Measurements from ENCODE around the gene THBS2.
A peak's percentile ranks its signal among the peaks of the same experiment; 100 is the strongest.
"Not testable (repeated sequence)": the region's sequence is repeated elsewhere in the genome, so short reads cannot be mapped to it uniquely, and the experiment has no call there.

Gene THBS2

GRCh38 chr6:169184419-169184818 lies 69.2 kb downstream of the THBS2 start:
- no peak for DNase-seq (ENCODE audit: low spot score)

DNA sequence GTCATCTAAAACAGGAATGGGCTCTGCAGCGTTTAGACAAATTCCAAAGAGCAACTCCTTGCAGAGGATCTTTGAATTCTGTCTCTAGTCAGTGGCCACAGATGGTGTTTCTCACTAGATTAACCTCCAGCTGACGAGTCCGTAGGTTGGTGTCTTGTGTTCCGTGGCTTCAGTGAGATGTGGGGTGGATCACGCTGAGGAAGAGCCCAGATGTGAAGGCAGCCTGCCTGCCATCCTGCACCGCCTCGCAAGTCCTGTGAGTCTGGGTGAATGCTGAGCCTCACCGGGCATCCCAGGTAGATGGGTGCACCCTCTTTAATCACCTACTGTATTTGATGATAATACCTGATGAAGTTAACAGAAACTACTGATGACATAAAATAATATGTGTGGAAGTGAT lies 70.4 kb downstream of the THBS2 start:
- no peak for DNase-seq (ENCODE audit: low spot score)

GRCh38 chr6:169179831-169180230 lies 73.8 kb downstream of the THBS2 start:
- DNase-seq (ENCODE audit: low spot score), result not testable (repeated sequence)

DNA sequence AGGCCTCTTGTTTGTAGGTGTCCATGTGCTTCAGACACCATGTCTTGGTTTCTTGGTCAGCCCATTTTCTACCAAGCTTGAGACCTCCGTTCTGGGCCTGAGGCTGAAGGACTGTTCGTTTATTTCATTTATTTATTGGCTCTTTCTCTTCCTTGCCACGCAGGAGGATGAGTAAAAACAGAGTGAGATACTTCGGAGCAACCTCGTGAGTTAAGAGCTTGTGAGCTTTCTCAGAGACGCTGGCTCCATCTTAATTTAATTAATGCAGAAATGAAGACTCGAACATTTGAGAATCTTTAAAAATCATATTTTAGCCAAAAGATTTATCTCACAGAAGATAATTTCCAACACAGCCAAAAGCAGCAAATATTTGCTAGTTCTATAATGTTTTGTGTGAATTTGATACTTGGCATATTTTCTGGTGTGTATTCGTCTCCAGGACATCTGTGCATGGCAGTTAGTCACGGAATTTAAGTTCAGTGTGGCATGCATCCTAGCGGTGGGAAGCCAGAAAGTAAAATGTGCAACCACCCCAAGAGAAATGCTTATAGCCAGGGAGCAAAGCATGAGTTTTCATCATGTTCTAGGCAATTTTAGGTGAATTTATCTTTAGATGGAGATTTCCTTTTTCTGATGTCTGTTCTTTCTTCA lies 76.0 kb downstream of the THBS2 start:
- DNase-seq (ENCODE audit: low spot score), result no peak

DNA sequence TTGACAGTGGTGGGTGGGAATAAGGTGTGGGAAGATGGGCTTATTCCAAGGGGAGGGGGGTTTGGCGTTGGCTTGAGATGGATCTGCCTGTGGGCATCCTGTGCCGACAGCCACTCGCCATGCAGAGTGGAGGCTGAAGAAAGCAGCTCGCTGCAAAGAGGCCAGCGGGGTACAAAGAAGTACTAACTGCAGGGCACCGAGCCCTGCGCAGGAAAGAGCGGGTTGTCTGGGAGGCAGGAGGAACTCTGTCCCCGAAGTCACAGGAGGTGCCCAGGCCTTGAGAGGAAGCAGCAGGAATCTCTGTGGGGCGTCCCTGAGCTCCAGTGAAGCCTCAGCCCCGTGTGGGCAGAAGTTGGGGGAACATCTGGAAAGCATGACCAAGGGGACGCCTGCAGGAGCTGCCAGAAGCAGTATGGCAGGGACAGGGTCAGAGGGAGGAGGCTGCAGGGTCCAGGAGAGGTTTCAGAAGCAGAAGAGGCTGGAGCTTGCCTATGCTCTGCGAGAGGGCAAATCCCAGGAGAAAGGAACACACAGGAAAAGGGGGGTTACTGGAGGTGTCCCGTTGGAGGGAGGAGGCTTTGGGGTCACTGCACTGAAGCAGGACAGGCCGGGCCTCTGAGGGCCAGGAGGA lies 77.2 kb downstream of the THBS2 start:
- DNase-seq (ENCODE audit: low spot score), result no peak

- DNase-seq (ENCODE audit: low spot score), result no peak
Observed at GRCh38 chr6:169175360-169175887, 78.2 kb downstream of the THBS2 start.

- DNase-seq (ENCODE audit: low spot score), result no peak
Observed at GRCh38 chr6:169174516-169175359, 78.9 kb downstream of the THBS2 start.

- no peak for DNase-seq (ENCODE audit: low spot score)
Observed at GRCh38 chr6:169173532-169174268, 79.9 kb downstream of the THBS2 start.

DNA sequence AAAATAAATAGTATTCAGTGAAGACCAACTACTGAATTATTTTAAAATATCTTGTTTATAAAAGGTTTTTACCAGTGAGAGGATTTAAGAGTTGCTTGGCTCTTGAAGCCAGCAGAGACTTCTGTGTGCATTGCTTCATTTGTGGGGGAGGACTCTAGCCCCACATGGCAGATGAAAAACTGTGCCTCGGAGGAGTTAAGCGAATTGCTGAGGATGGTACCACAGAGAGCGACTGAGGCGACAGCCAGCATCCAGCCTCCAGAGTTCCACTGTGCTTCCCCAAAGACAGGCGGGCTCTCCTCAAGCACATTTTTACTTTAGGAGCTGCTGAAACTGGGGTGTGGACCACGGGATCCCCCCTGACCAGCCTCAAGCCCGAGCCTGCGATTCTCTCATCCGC lies 80.7 kb downstream of the THBS2 start:
- DNase-seq (ENCODE audit: low spot score), result no peak

- no peak for DNase-seq (ENCODE audit: low spot score)
Observed at GRCh38 chr6:169172456-169172855, 81.2 kb downstream of the THBS2 start.

- no peak for DNase-seq (ENCODE audit: low spot score)
Observed at GRCh38 chr6:169171951-169172350, 81.7 kb downstream of the THBS2 start.

- no peak for DNase-seq (ENCODE audit: low spot score)
Observed at GRCh38 chr6:169171016-169171415, 82.6 kb downstream of the THBS2 start.

- no peak for DNase-seq (ENCODE audit: low spot score)
Observed at GRCh38 chr6:169170583-169170955, 83.1 kb downstream of the THBS2 start.

DNA sequence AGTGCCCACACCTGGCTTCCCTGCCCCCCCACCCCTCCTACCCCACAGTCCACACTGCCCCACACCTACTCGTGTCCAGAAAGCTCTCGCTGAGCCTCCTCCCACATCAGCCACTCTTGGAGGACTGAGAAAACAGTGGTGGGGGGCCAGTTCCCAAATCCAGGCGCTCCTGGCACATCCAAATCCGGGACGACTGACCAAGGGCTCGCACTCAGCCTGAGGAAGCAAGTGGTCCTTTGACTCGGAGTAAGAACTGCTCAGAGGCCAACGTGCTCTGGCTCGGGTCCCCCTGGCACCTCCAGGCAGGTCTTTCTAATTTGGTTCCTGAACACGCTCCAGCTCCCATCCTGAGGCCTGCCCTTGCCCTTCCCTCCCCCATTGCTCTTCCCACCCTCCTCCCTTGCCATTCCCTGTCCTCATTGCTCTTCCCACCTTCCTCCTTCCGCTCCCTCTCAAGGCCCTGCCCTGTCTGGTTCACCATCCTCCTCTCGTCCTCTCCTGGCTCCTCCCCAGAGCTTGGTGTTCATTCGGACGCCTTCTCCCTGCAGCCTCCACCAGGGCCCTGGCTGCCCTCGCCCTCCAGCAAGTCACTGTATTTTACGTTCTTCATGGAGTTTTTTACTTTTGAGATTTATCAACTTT lies 83.6 kb downstream of the THBS2 start:
- no peak for DNase-seq (ENCODE audit: low spot score)

DNA sequence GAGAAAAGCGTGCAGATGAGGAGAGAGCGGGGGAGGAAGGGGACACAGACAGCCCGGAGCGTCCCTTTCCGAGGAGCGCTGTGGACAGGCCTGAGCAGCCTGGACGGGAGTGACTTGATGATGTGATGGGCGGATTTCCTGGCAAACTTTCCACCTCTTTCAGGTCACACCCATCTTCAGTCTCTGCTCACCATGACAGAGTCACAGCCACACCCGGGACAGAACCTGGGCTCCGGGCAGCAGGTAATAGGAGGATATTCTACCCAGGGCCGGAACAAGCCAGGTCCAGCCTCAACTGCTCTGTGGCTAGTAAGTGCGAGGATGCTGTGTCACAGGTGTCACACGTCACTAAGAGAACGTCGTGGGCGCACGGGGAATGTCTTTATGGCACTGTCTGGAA lies 84.3 kb downstream of the THBS2 start:
- DNase-seq (ENCODE audit: low spot score), result no peak

GRCh38 chr6:169168706-169169105 lies 84.9 kb downstream of the THBS2 start:
- DNase-seq (ENCODE audit: low spot score), result peak; percentile 65

DNA sequence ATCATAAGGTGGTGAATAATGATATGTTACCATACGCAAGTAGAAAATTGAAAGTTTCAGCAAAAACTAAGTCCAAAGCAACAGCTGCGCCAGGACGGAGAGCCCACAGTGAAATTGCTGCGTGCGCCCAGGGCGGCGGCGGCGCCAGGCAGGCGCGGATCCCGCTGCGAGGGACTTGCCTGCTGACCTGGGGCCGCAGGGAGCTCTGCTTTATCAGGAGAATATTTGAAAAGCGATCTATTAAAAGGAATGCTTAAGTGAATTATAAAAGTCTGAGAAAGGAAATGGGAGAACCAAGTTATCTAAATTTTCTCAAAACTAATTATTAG lies 85.4 kb downstream of the THBS2 start:
- DNase-seq (ENCODE audit: low spot score), result peak; percentile 82

GRCh38 chr6:169167581-169168301 lies 85.9 kb downstream of the THBS2 start:
- peak; percentile 98 for DNase-seq (ENCODE audit: low spot score)

GRCh38 chr6:169166896-169167580 lies 86.6 kb downstream of the THBS2 start:
- DNase-seq (ENCODE audit: low spot score), result no peak

Measured in hepatic stellate cell (primary cell).